ENCODE measurements around the gene SLC38A1.
"Not testable (repeated sequence)": the region's sequence is repeated elsewhere in the genome, so short reads cannot be mapped to it uniquely, and the experiment has no call there.

The SLC38A1 gene

DNA sequence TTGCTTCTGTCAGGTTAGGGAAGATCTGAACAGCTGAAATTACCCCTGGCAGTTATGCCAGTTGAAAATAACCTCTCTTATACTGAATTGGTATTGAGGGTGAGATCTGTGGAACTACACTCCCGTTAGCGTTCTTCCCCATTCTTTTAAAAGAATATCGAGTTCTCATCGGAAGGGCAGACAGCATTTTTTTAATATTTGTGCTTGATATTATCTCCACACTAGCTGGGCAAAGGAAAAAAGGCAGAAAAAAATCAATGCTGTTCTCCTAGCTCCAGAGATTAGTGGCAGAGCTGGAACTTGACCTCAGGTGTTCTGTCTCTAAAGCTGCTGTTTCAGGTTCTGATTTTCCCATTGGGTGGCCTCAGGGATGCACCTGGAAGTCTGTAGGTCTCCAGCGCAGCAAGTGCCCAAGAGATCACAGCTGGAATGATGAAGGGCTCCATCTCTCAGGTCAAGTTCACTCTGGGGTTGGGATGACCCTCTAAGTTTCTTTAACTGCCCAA lies 67.5 kb downstream of the SLC38A1 start:
- DNase-seq: no peak

DNA sequence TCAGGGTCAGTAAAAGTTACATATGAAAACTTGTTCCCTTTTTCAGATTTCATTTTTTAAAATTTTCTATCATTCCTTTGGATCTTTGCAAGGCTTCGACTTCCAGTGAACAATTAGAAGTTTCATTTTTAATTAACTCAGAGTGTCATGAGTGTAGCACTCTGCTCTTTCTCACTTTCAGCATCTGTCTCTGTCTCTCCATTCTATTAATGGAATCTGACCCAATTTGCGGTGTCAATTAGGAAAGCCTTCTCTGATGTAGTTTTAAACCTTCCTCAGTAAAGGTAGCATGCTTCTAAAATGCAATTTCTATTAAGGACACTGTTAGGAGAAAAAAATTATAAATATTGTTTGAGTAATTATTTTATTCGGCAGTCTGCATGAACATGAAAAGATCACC lies 68.3 kb downstream of the SLC38A1 start:
- no peak for DNase-seq

DNA sequence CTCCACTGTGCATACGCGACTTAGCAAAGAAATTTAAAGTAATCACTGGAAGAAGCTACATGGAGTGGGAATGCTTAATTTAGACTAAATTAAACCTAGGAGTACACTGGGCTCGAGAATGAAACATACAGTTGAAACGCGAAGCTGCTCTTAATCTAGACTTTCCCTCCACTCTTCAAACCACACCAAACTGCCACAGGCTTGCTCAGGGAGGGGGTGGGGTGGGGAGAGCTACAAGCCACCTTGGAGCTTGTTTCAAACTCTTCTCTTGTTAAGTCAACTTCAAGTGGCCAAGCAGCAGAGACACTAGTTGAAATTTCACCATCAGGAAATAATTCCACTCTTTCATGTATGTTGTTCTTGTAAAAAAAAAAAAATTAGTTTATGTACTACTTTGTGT lies 69.9 kb downstream of the SLC38A1 start:
- no peak for DNase-seq

DNA sequence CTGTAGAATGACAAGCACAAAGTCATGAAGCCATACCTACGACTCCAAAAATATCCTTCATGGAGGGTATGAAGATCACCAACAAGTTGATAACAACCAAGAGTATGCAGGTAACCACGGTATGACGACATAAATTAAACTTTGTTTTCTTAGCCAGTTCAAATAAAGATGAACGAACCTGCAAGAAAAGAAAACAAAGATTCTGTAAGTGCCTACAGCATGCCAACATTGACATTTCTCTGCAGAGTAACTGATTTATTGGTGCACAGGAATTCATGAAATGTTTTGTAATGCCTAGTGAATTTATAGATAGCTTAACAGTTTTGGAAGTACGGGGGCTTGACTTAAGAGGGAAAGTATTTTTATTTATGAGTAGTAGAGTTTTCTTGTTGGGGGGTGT lies 71.0 kb downstream of the SLC38A1 start:
- no peak for DNase-seq

DNA sequence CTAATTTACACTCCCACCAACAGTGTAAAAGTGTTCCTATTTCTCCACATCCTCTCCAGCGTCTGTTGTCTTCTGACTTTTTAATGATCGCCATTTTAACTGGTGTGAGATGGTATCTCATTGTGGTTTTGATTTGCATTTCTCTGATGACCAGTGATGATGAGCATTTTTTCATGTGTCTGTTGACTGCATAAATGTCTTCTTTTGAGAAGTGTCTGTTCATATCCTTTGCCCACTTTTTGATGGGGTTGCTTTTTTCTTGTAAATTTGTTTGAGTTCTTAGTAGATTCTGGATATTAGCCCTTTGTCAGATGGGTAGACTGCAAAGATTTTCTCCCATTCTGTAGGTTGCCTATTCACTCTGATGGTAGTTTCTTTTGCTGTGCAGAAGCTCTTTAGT lies 78.3 kb downstream of the SLC38A1 start:
- not testable (repeated sequence) for DNase-seq

DNA sequence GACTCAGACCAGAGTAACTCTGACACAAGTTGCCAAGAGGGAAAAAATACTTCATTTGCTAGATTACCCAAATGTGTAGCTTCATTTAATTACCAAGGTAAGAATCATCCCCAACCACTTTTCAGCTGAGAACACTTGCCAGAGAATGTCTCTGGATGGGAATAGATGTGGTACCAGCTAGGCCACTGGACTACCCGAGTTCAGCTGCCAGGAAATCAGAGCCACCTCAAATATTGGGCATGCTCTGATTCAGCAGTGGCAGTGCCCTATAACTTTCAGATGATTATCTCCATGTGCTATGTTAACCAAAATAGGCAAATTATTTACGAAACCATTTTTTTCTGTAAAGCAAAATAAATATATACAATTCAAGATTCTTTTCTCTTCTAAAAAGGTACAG lies 80.7 kb downstream of the SLC38A1 start:
- no peak for DNase-seq

DNA sequence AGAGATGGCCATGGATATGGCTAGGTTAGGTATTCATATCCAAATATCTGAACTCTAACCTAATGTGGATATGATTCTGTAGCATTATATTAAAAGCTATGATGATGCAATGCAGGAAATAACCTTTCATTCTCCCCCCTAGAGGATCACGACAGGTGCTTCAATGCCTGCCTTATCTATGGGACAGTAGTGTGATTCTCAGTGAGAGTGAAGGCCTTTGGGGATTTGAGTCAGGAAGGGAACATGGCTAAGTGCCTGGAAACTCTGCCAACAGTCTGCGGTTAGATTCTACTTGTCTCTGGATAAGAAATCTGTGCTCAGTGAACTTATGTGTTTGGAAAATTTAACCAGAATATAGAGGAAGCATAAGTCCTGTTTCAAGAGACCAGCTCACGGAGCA lies 81.8 kb downstream of the SLC38A1 start:
- no peak for DNase-seq

DNA sequence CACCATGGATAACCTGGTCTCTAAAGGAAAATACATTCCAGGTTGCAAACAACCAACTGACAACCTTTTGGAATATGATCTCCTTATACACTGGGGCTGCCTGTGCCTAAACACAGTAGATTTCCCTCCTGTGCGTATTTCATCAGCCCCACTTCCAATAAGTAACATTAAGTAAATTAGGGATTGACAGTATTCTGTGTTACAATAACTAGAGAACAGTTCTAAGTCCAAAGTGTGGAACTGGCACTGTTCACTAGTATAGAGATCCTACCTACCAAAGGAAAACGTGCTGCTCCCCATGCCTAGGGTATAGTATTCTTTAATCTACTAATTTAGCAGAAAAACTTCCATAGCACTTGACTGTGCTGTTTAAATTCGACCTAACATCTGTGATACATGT lies 82.8 kb downstream of the SLC38A1 start:
- no peak for DNase-seq

DNA sequence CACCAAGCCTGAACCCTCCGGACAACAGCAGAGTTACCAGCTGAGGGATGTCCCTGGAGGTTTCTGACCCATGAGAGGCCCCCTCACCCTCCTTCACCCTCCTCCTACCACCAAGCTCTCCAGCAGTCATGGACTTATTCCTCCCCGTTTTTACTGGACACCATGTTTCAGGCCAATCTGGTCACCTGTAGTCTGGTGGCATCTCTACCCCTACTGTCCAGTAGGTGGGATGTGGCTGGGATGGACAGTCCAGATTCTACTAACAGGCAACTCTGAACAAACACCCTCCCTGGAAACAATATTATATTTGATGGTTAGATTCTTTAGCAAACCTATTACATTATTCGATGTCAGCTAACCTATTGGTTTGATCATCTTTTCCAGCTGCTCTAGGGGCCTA lies 83.2 kb downstream of the SLC38A1 start:
- no peak for DNase-seq

DNA sequence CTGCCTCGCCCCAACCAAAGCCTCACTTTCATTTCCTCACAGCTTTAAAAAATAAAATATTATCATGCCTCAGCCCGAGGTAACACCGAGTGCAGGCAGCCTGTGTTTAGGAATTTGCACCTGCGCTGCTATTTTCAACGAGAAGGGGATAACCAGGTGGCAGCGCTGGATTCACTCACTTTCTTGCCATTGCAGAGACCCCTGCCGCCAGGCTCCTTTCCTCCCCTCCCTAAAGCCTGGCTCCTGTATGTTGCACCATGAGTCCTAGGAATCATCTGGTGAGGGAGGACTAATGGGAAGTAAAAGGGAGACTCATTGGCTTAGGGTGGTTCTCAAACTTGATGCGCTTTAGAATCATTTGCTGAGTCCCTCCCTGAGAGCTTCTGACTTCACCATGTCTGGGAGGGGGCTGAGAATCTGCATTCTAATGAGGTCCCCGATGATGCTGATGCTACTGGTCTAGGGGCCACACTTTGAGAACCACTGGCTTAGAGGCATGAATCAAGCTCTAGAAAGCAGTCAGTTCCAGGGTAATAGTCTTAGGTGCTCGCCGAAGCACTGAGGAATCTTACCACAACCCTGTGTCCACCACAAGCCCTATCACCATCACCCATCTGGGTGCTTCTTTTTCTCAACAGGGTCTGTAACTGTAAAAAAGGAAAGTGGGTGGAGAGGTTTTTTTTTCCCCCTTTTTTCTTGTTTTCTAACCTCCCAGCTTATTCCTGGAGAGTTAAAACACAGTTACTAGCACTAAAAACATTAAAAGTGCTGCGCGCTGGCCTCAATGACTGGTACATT lies 83.8 kb downstream of the SLC38A1 start:
- DNase-seq: no peak

DNA sequence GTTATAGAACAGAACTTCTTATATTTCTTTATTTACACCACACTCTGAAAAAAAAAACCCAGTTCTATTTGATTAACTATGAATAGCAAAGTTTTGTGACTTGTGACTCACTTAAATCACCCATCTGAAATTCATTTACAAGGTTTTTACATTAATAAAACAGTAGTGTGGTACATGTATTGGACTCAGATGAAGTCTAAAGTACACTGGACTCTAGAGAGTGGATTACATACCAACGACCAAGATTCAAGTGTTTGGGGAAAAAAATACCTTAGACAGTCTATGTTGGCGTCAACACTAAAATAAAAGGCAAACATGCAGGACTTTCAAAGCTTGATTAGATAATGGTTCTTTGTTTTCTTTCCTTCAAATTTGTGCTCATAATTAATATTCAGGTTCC lies 85.7 kb downstream of the SLC38A1 start:
- no peak for DNase-seq

DNA sequence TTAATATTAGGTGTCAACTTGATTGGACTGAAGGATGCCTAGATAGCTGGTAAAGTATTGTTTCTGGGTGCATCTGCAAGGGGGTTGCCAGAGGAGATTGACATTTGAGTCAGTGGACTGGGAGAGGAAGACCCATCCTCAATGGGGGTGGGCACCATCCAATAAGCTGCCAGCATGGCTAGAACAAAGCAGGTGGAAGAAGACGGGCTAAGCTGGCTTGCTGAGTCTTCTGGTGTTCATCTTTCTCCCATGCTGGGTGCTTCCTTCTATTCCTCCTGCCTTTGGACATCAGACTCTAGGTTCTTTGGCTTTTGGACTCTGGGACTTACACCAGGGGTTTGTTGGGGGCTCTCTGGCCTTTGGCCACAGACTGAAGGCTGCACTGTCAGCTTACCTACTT lies 87.4 kb downstream of the SLC38A1 start:
- DNase-seq: no peak

DNA sequence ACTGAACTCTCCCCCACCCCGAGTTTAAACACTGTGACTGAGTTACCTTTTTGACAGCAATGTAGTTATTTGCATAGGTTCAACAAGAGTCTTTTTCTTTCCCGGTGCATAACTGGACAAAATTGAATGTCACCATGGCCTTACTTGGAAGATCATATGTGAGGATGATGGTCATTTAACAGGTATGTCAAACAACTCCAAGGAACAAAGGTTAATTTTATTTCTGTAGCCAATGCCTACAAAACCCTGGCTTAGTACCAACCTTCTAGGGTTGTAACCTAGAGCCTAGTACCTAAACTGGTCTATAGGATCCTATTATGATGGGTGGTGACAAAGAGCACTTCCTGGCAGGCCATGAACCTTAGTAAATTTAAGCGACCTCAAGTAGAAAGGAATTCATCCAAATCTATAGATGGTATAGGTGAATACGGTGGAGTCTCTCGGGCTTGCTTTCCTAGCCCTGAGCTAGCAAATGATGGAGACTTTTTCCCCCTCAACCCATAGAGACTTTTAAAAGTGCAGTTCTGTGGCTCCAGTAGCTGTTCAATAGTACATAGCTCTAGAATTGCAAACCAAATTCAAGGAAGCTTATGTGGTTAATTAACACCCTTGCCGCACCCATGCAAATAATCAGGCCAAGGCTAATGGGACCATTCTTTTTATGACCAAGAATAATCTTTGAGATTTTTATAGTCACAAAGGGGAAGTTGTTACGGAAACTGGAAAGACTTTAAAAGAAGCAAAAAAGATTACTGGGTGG lies 89.0 kb downstream of the SLC38A1 start:
- no peak for DNase-seq

DNA sequence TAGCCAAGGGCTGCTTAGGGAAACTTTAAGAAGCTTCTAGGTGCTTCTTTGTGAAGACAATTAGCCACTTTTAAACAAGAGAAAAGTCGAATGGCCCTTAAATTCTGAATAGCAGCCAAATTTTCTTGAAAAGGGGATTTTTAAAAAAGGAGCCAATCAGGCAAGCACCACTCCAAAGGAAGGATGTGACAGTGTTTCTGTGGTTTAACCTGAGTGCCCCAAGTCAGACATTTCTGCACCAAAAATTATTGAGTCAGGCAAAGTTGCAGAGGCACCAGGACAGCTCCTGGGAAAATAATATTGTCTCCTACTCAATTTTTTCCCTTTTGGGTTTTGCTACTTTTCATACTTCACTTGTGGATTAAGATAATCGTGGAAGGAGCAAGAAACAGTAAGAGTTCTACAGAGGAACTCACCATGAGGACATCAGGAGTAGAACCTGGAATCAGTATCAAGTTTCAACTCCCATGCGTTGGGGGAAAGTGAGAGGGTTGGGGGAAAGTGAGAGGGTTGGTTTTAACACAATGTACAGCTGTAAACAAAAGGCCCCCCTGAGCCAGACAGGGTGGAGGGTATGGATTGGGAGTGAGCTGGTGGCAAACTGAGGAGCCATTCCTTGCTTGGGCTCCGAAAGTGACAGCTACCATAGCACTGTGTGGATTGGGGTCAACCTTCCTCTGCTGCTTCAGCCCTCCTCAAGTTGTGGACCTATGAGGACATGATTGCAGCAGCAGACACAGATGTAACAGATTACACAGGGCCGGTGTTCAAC lies 90.8 kb downstream of the SLC38A1 start:
- DNase-seq: no peak

DNA sequence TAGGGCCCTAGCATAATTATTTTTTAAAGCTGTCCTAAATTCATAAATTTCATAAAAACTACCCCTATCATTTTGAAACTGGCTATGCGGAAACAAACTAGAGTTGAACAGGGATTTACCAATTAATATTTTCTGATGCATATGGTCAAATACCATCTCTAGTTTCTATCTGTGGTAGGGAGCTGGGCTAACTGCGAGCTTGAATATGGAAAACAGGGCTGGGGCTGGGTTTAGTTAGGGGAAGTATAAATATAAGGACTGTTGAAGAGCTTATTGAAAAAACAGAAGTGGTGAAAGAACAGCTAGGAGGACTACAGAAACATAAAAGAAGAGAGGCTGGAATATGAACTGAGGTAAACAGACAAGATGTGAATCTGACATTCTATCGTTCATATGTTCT lies 91.8 kb downstream of the SLC38A1 start:
- DNase-seq: no peak

DNA sequence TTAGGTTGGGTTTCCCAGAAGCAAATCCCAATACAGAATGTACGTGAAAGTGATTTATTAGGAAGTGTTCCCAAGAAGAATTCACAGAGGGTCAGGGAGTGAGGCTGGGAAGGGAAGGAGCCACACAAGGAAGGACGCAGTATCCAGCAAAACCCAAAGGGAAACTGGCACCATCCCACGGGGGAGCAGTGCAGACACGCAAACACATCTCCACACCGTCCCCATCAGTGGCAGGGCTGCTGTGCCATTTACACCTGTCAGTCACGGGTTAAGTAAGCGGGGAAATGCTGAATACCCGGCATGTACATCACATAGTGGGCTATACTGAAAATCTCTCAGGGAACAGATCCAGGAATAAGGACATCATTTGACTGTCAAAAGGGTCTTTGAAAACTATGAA lies 93.9 kb downstream of the SLC38A1 start:
- no peak for DNase-seq

DNA sequence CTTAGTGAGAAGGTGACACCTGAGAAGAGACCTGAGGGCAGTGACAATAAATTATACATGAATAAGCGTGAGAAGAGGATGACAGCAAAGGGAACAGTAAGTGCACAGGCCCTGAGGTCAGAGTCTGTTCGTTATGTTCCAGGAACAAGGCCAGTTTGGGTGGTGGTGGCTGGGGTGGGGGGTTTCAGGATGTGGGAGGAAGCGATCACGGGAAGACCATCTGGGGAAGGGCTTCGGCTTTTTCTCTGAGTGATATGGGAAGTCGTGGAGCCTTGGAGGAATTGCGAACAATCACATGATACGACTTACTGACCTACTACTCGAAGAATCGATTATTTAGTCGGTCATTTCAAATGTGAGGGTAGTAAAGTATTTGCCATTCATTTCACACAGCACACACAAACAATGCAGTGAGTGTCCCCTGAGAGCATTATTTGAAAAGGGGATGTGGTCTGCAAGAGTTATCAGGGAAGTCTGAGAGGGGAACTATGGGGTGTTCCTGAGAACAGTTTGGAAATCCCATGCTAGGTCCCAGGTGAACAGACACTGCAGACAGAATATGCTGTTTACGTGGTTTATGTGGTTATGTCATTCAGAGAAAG lies 94.7 kb downstream of the SLC38A1 start:
- no peak for DNase-seq

DNA sequence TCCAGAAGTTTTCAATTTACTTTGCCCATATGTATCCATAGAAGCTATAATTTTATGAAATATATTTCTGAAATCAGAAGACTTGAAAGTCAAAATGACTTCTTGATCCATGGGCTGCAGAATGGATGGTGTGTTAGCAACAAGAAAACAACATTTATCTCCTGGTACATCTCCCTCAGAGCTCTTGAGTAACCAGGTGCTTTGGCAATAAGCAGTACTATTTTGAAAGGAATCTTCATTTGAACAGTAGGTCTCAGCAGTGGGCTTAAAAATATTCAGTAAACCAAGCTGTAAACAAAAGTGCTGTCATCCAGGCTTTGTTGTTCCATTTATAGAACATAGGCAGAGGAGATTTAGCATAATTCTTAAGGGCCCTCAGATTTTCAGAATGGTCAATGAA lies 100.4 kb downstream of the SLC38A1 start:
- DNase-seq: no peak

DNA sequence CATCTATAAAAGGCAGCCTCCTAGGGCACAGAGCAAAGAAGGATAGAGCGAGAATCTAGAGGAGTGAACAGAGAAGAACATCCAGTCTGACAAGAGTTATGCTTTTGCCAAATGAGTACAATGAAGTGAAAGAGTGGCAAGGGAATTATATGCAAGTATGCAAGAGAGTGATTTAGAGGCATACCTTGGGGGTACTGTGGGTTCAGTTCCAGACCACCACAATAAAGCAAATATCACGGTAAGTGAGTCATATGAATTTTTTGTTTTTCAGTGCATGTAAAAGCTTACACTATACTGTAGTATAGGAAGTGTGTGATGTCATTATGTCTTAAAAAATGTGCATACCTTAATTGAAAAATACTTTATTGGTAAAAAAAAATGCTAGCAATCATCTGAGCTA lies 101.4 kb downstream of the SLC38A1 start:
- no peak for DNase-seq

DNA sequence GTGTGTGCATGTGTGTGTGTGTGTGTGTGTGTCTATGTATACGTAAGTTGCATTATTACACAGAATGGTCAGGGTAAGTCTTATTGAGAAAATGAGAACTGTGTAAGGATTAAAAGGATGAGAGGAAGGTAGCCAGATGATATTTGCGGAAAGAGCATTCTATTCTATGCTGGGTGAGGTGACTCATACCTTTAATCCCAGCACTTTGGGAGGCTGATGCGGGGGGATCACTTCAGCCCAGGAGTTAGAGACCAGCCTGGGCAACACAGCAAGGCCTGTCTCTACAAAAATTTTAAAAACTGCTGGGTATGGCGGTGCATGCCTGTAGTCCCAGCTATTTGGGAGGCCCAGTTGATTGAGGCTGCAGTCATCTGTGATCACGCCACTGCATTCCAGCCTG lies 103.7 kb downstream of the SLC38A1 start:
- DNase-seq: no peak

DNA sequence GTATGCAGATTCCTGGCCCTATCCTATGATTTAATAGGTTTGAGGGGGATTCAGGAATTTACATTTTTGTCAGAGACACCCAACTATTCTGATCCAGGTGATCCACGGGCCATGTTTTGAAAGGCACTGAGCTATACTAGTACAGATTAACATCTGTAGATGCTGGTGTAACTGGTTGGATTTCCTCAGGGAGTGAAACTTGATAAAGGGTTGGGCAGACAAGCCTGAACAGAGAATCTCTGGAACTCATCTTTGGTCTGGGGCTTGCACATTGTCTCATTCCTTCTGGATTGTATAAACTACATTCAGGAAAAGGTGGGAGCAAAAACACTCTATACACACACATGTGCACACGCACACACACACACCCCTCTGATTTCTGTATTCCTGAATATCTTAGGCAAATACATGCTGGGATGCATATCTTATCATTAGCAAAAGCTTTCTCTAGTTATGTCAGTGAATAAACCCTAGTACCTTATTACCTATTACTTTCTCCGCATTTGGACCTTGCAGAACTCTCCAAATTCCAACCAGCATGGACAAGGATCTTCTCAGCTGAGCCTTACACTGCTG lies 104.6 kb downstream of the SLC38A1 start:
- no peak for DNase-seq

DNA sequence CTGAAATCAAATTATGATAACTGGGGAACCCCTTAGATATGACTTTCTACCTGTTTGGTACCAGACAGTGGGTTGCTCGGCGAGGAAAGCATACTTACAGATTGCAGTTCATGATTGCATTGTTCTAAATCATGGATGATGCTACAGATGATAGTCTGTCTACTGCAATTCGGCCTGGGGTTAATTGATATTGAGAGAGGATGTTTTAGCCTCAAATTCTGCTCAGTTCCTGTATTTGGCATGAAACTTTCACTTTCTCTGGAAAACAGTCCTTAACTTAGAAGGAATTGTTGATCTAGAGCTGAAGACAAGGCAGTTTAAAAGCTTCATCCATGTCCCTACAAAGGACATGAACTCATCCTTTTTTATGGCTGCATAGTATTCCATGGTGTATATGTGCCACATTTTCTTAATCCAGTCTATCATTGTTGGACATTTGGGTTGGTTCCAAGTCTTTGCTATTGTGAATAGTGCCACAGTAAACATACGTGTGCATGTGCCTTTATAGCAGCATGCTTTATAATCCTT lies 106.2 kb downstream of the SLC38A1 start:
- not testable (repeated sequence) for DNase-seq

All from islet precursor cell (in vitro differentiated cells).